ENCODE data around the gene PUSL1.

The PUSL1 gene

GRCh38 chr1:1295154-1295923 is 13.1 kb upstream of the PUSL1 start:
- no peak for DNase-seq (ENCODE audit: low read depth in 3 of 3)

- DNase-seq (ENCODE audit: low read depth in 3 of 3): no peak
Measured at GRCh38 chr1:1296070-1297061, 12.0 kb upstream of the PUSL1 start.

- no peak for DNase-seq (ENCODE audit: low read depth in 3 of 3)
Measured at GRCh38 chr1:1297802-1298424, 10.5 kb upstream of the PUSL1 start.

GRCh38 chr1:1298861-1299685 is 9.3 kb upstream of the PUSL1 start:
- DNase-seq (ENCODE audit: low read depth in 3 of 3): no peak

GRCh38 chr1:1299686-1300351 is 8.6 kb upstream of the PUSL1 start:
- DNase-seq (ENCODE audit: low read depth in 3 of 3): no peak

GRCh38 chr1:1300352-1300739 is 8.1 kb upstream of the PUSL1 start:
- DNase-seq (ENCODE audit: low read depth in 3 of 3): no peak

GRCh38 chr1:1302006-1302430 is 6.4 kb upstream of the PUSL1 start:
- no peak for DNase-seq (ENCODE audit: low read depth in 3 of 3)

- no peak for DNase-seq (ENCODE audit: low read depth in 3 of 3)
Measured at GRCh38 chr1:1302951-1303509, 5.4 kb upstream of the PUSL1 start.

- DNase-seq (ENCODE audit: low read depth in 3 of 3): no peak
Measured at GRCh38 chr1:1303736-1304135, 4.7 kb upstream of the PUSL1 start.

GRCh38 chr1:1304331-1305299 is 3.8 kb upstream of the PUSL1 start:
- DNase-seq (ENCODE audit: low read depth in 3 of 3): no peak

- no peak for DNase-seq (ENCODE audit: low read depth in 3 of 3)
Measured at GRCh38 chr1:1305300-1306069, 2.9 kb upstream of the PUSL1 start.

- DNase-seq (ENCODE audit: low read depth in 3 of 3): no peak
Measured at GRCh38 chr1:1306070-1306660, 2.2 kb upstream of the PUSL1 start.

GRCh38 chr1:1306661-1307260 is 1.6 kb upstream of the PUSL1 start:
- no peak for DNase-seq (ENCODE audit: low read depth in 3 of 3)

GRCh38 chr1:1307261-1307922 is 1.0 kb upstream of the PUSL1 start:
- DNase-seq (ENCODE audit: low read depth in 3 of 3): no peak

GRCh38 chr1:1308756-1309250 is 406 bp downstream of the PUSL1 start:
- no peak for DNase-seq (ENCODE audit: low read depth in 3 of 3)

GRCh38 chr1:1309251-1310108 is 1.1 kb downstream of the PUSL1 start:
- no peak for DNase-seq (ENCODE audit: low read depth in 3 of 3)

All from stimulated activated CD4-positive, alpha-beta T cell treated with anti-CD3 and anti-CD28 coated beads, TNF-alpha, amount 100 ng/mL, for 48 hours (primary cell).